Activated CD4-positive, alpha-beta T cell treated with anti-CD3 and anti-CD28 coated beads, Interleukin-2, amount 50 U/mL, for 16 hours (primary cell): Measurements from ENCODE around the gene RPN1.

ENCODE experiments used
- DNase-seq: peaks from one replicate; pipeline ENCODE4 v3.0.0-alpha.2; 2020

RPN1 gene

GRCh38 chr3:128576290-128576689, 74.3 kb downstream of the RPN1 start:
- no peak for DNase-seq

GRCh38 chr3:128575777-128576176, 74.8 kb downstream of the RPN1 start:
- DNase-seq: no peak

GRCh38 chr3:128573707-128574162, 76.9 kb downstream of the RPN1 start:
- DNase-seq: no peak

GRCh38 chr3:128573160-128573559, 77.5 kb downstream of the RPN1 start:
- peak; percentile 10 for DNase-seq

GRCh38 chr3:128572644-128573105, 77.9 kb downstream of the RPN1 start:
- DNase-seq: peak; percentile 62

GRCh38 chr3:128572013-128572412, 78.6 kb downstream of the RPN1 start:
- no peak for DNase-seq
